Stimulated activated CD4-positive, alpha-beta T cell treated with anti-CD3 and anti-CD28 coated beads, Interleukin-1b, Interleukin-23, amount 100 ng/mL, for 4 hours (primary cell): ENCODE results near the gene KASH5.
"Not testable (repeated sequence)": the region's sequence is repeated elsewhere in the genome, so short reads cannot be mapped to it uniquely, and the experiment has no call there.

Source experiments
- DNase-seq, 2 donors: peaks; one replicate each; pipeline ENCODE4 v3.0.0-alpha.2; 2020; ENCODE audit warnings: low read depth in 2 of 2

Gene KASH5

GRCh38 chr19:49362048-49362928 is 25.8 kb upstream of the KASH5 start, which contains the start of gene TEAD2:
TEAD2 (minus strand) TSS chr19:49362416; CDS start chr19:49360075, 2,341 bp downstream.
- DNase-seq = no peak

- DNase-seq = no peak
These were observed 25.2 kb upstream of the KASH5 start for GRCh38 chr19:49362929-49363267.

- peak; percentile 32 to 38 for DNase-seq
These were observed 24.6 kb upstream of the KASH5 start, which contains the start of gene DKKL1 for GRCh38 chr19:49363268-49364082. DKKL1 (plus strand) TSS chr19:49363877; CDS start chr19:49363999, 122 bp downstream.

GRCh38 chr19:49364083-49364737 is 23.8 kb upstream of the KASH5 start:
- DNase-seq = no peak

- no peak for DNase-seq
These were observed 21.9 kb upstream of the KASH5 start for GRCh38 chr19:49366110-49366509.

GRCh38 chr19:49368711-49369358 is 19.2 kb upstream of the KASH5 start:
- no peak for DNase-seq

GRCh38 chr19:49371184-49371583 is 16.9 kb upstream of the KASH5 start:
- DNase-seq = no peak

- not testable (repeated sequence) for DNase-seq
These were observed 14.9 kb upstream of the KASH5 start for GRCh38 chr19:49373174-49373573.

GRCh38 chr19:49374665-49375434 is 13.2 kb upstream of the KASH5 start:
- DNase-seq = no peak

GRCh38 chr19:49378512-49378911 is 9.5 kb upstream of the KASH5 start:
- DNase-seq = no peak

- no peak for DNase-seq
These were observed 7.7 kb upstream of the KASH5 start for GRCh38 chr19:49380391-49380790.

- DNase-seq = no peak
These were observed 5.4 kb upstream of the KASH5 start for GRCh38 chr19:49382639-49383038.

GRCh38 chr19:49383599-49383998 is 4.5 kb upstream of the KASH5 start:
- DNase-seq = no peak

- DNase-seq = no peak
These were observed 1.4 kb downstream of the KASH5 start for GRCh38 chr19:49389406-49389805.

GRCh38 chr19:49390131-49390928 is 2.3 kb downstream of the KASH5 start:
- no peak for DNase-seq

GRCh38 chr19:49390929-49391359 is 2.9 kb downstream of the KASH5 start:
- no peak for DNase-seq

GRCh38 chr19:49391581-49392399 is 3.7 kb downstream of the KASH5 start:
- DNase-seq = peak; percentile 68 to 71

GRCh38 chr19:49393881-49394280 is 5.8 kb downstream of the KASH5 start:
- DNase-seq = no peak
